DND-41 (cell line): ENCODE measurements around the gene ERBB4.

ENCODE experiments used
- EZH2 ChIP-seq: IDR thresholded peaks from 3 replicates; pipeline ENCODE4 v1.6.1; 2012; ENCODE audit warnings: borderline replicate concordance, low read depth, mild to moderate bottlenecking, moderate library complexity, low read length, inconsistent platforms; ENCODE audit not compliant: severe bottlenecking
- TF ChIP-seq, protein P1 (sequence below): IDR thresholded peaks from 2 replicates; pipeline ENCODE4 v1.5.1; 2012; ENCODE audit warnings: borderline replicate concordance, low read length, moderate library complexity, mild to moderate bottlenecking; ENCODE audit not compliant: poor library complexity, severe bottlenecking; ENCODE audit errors: extremely low read depth

DNA sequence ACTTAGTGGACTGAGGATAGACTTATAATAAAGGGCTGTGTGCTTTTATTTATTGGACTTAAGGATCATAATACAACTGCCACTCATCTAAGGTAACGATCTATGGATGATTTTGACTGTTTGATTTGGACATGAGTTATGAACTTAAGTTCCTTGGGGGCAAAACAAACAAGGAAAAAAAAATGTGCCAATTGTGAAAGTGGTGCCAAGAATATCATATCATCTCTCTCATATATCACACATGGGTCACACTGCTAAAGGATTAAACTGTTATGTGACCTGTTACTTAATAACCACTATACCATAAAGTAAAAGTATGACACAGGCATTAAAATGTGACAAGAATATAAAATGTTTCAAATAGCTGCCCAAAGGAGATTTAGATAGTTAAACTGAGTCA lies 886.3 kb downstream of the ERBB4 start:
- TF ChIP-seq, protein P1, sequence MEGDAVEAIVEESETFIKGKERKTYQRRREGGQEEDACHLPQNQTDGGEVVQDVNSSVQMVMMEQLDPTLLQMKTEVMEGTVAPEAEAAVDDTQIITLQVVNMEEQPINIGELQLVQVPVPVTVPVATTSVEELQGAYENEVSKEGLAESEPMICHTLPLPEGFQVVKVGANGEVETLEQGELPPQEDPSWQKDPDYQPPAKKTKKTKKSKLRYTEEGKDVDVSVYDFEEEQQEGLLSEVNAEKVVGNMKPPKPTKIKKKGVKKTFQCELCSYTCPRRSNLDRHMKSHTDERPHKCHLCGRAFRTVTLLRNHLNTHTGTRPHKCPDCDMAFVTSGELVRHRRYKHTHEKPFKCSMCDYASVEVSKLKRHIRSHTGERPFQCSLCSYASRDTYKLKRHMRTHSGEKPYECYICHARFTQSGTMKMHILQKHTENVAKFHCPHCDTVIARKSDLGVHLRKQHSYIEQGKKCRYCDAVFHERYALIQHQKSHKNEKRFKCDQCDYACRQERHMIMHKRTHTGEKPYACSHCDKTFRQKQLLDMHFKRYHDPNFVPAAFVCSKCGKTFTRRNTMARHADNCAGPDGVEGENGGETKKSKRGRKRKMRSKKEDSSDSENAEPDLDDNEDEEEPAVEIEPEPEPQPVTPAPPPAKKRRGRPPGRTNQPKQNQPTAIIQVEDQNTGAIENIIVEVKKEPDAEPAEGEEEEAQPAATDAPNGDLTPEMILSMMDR = no peak
- no peak for TF ChIP-seq EZH2
